HG02852 (cell line): ENCODE data around the gene ENTR1.

ENCODE experiments used
- ATAC-seq: cut with Tn5 transposase; IDR thresholded peaks from one replicate; pipeline ENCODE4 v1.9.1; 2021; ENCODE audit warnings: mild to moderate bottlenecking, moderate library complexity; ENCODE audit not compliant: unreplicated experiment

ENTR1 gene

DNA sequence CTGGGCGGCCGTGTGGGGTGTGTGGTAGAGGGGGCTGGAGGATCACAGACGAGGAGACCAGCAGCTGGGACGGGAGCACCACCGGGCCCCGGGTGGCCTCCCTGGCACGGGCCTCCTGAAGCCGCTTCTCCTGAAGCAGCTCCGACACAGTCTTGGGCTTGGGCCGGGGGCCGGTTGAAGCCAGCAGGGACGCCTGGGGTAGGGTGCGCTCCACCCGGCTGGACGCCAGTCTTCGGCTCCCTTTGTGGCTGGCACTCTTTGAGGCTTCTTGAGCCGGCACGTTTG, 31.5 kb downstream of the ENTR1 start:
- ATAC-seq, result no peak

DNA sequence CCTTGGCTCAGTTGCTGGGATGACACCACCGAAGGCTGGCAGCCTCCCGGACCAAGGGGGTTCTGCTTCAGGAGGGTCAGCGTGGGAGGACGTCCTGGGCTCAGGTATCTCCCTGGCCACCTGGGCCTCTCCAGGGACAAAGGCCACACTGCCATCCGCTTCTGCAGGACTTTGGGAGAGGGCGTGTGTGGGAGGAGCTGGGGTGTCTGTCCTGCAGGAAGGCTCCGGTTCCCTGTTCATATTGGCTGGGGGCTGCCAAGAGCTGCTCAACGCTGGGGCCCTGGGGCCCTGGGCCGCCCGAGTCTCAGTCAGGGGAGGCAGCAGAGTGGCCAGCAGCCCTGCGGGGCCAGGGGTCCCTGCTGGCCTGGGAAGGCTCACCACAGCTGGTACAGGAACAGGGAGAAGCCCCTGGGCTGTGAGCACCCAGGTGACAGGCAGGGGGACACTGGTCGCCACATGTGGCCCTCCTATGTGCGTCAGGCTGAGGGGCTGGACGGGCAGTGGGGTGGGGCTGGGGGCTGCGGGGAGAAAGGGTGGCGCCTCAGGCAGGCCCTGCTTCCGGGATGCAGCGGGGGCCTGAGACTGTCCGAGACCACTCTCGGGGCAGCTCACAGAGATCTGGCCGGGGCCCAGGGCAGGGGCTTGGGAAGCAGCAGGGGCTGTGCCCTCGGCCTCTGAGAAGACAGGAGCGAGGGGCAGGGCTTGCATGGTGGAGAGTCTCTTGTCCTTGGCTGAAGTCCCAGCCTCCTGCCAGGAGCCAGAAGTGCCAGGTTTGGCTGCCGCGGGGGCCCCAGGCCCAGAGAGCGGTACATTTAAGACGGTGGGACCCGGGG, 32.0 kb downstream of the ENTR1 start:
- no peak for ATAC-seq

DNA sequence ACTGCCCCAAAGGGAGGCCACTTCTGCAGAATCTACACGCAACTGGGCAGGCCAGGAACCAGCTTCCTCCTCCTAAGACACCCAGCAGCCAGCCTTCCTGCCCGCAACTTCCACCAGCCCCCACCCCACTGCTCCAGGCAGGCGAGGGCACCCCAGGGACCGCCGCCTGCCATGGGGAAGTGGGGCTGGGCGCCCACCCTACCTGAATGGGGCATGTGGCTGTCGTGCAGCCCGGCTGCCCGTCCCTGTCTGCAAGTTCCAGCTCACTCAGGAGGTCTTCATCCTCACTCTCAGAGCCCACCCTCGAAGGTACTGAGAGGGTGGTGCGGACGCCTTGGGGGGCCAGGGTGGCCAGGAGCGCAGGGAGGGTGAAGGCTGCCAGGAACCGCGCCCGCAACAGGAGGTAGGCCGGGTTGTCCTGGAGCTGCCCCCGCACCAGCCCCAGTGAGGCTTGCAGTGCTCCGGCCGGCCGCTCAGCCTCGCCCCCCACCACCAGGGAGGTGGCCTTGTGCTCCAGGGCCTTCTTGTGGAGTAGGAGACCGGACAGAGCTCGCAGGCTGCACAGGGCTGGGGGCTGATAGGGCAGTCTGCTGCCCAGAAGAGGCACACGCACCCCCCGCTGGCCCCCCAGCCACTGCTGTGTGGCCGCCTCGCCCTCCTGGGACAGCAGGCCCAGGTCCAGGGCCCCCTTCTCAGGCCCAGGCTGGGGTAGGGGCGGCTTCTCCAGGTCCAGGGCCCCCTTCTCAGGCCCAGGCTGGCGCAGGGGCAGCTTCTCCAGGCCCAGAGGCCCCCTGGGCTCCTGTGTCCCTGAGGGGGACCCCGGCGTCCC, 32.9 kb downstream of the ENTR1 start:
- ATAC-seq, result no peak

DNA sequence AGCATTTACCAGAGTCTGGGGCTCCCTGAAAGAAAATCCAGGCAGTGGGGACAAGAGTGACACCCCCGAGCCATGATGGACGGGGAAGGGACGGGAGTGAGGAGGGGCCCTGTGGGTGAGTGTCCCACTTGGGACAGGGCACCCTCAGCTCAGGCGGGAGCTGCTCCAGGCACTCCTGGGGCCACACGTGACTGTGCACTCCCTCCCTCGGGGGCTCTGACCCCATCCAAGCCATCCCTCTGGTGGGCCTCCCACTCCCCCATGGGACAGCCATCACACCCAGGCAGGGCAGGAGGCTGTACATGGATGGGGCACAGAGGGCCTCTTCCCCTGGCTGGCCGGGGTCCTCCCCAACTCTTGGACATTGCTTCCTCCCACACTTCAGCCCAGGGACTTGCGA, 34.0 kb downstream of the ENTR1 start:
- ATAC-seq, result no peak

DNA sequence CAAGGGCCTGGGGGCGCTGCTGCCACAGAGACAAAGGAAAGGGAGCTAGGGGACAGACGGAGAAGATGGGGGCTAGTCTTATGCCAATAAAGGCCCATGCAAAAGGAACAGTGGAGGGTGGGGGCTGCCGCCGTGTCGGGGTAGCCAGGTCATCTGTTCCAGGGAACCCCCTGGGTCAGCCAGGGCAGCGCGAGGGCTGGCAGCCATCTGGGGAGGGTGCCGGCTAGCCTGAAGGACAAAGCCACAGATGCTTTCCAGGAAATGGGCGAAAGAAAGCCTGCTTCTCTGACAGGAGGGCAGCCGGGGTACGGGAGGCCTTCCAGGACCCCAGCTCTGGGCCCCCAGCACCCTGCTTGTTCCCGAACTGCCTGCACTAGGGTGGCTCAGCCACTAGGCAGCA, 35.3 kb downstream of the ENTR1 start:
- ATAC-seq, result no peak

DNA sequence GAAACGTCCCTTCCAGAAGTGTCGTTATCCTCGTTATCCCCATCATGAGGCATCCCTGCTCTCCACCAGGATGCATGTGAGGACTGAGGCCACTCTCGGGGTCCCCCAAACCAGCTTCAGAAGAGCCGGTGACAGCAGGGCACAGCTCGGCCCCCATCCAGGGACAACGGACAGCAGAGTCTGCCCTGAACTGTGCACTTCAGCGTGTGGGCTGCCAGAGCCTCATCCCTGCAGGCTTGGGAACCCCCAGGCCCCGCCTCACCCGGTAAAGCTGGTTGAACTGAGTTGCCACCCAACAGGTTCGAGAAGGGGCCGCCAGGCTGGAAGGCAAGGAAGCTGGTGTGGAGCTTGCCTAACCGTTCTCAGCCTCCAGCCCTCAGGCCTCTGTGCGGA, 36.2 kb downstream of the ENTR1 start:
- no peak for ATAC-seq

DNA sequence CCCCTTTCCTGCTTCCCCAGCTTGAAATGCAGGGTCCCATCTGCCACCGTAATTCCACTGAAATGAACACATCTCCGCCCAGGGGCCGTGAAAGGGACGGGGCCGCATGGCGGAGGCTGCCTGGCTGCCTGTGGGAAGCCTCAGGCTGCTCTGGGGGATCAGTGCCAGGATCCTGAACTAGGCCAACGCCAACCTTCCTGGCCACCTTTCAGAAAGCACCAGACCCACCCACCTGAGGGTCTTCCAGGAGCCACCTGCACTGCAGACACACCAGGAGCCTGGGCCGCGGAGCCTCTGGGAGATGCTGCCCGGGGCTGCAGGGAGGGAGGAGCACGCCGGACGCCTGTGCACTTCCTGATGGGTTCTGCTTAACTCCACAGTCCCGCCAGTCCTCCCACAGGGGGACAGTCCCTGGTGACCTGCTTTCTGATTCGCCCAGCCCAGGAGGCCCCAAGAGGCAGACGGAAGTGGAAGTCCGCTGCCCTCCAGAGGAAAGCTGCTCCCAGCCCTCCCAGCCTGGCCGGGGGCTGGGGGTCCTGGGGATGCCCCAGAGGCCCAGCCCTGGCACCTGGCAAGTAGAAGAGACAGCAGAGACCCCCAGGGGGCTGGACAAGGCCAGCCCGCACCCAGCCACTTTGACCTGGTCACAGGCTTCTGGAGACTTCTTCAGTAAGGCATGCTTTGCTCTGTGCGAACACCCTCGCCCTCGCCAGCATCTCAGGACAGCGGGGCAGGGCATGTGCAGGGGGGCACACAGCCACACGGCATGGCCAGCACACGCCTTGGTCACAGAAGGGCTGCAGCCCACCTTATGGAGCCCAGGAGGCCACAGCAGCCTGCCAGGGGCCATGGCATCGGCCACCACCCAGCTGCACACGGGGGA, 36.9 kb downstream of the ENTR1 start, which contains the start of gene CARD9:
Gene CARD9 (minus strand): TSS at position 370 of the 883 bp plus-strand sequence. CDS start 1,591 bp downstream, outside the sequence.
- ATAC-seq, result no peak

DNA sequence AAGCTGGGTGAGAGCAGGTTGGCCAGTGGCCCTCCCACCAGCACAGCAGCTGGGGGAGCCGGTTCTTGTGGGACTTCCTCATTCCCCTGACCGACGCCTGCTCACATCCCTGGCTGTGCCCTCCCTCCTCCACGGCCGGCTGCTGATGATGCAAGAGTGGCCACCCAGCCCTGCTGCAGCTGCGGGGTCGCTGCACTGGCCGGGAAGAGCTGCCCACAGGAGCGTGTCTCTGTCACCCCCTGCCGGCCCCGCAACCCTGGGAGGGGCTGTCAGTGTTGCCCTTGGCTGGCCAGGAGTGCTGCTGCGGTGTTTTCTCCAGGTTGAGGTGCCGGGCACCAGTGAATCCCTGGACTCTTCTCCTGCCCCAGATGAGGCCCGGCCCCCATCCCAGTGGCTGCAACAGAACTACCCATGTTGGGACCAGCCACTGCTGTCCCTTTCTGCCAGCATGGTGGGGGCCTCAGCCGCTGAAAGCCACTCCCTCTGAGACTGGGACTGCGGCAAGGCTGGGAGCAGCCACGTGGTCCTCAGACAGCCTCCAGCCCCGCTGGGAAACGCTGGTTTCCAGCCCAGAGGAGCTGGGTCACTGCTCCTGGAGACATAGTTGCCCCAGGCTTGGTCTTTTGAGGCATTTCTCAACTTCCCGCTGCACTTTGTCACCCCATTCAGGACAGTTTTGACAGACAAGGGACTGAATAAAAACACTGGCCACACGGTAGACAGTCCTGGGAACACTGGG, 37.7 kb downstream of the ENTR1 start:
- no peak for ATAC-seq

DNA sequence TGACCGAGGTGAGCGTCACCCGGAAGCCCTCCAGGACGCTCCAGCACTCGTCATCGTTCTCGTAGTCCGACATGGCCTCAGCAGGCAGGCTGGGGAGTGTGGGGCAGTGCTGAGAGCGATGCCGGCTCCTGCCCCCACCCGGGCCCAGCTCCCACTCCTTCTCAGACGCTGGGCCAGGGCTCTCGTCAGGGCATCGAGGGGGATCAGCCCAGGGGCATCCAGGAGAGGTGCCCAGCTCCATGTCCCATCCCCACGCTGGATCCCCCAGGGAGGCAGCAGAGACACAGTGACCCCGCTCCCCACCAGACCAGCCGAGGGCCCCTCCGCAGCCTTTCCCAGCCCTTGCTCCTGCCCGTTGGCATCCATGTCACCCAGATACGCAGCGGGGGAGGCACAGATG, 38.4 kb downstream of the ENTR1 start:
- no peak for ATAC-seq

DNA sequence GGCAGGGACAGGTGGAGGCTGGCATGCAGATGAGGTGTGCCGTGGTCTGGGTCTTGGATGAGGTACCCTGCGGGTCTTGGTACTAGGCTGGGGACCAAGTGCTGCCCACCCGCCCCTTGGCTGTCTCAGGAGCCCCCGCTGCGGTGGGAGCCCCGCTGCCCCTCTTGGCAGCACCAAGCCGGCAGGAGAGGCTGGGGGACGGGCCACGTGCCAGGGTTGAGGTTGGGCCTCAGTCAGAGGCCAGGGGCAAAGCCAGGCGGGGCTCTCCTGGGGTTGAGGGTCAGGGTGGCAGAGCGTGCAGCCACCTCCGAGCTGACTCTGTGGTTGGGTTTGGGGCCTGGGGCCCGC, 38.9 kb downstream of the ENTR1 start:
- ATAC-seq, result no peak

DNA sequence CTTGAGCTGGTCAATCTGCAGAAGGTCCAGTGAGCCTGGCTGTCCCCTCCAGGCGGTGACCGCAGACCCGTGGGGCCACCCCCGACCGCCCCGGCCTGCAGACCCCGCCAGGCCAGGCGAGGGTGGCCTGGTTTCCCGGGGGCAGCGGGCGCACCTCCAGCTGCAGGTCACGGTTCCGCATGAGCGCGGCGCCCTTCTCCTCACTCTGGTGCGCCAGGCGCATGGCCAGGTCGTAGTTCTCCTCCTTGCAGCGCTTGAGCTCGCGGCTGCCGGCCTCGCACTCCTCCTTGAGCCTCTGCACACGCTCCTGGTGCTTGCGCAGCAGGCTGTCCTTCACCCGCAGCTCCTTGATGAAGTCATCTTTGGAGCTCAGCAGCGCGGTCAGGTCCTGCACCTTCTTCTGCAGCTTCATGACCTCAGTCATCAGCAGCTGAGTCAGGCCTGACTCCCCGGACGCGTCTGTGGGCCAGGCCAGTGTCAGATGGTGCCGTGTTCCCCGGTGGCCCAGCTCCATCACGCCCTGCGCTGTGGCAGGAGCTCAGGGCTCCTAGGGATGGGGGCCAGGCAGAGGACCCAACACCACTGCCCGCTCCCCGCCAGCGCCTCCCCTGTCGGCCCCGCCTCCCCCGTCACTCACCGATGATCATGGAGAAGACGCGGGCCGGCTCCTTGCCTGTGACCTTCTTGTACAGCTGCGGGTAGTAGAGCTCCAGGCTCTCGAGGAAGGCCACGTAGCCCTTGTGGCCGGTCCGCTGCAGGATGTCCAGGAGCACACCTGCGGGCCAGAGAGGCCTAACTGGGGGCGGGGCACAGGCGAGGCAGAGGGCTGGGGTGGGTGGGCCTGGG, 39.5 kb downstream of the ENTR1 start:
- no peak for ATAC-seq

DNA sequence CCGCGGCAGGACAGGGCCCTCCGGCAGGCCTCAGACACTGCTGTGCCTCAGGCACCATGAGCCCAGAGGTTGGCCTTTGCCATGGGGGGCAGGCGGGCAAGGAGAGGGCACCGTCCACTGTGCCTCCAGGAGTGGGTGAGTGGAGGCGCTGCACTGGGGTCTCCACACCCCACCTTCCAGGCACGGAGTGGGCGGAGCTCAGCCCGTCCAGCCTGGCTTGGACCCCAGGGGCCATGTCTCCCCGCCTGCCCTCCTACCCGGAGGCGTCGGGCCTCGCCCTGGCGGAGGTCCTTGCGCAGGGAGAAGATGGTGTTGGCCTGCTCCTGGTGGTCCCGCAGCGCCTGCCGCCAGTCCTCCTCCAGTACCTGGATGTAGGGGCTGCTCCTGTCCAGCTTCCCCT, 40.4 kb downstream of the ENTR1 start:
- no peak for ATAC-seq

DNA sequence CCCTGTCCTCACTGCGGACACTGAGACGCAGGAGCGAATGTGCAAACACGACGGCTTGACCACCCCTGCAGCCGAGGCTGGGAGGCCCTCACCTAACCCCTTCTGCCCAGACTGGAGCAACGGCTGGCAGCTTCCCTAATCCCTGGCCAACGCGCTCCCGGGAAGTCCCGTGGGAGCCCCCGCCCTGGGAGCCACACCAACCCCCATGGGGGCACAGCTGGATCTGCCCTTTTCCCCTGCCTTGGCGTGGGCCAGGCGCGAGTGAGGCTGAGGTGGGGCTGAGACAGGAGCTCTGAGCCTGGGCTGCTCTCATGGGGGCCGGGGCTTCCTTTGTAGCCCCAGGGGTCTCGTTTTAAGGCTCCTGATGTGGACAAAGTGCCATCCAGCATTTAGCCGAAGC, 42.2 kb downstream of the ENTR1 start:
- ATAC-seq, result no peak

DNA sequence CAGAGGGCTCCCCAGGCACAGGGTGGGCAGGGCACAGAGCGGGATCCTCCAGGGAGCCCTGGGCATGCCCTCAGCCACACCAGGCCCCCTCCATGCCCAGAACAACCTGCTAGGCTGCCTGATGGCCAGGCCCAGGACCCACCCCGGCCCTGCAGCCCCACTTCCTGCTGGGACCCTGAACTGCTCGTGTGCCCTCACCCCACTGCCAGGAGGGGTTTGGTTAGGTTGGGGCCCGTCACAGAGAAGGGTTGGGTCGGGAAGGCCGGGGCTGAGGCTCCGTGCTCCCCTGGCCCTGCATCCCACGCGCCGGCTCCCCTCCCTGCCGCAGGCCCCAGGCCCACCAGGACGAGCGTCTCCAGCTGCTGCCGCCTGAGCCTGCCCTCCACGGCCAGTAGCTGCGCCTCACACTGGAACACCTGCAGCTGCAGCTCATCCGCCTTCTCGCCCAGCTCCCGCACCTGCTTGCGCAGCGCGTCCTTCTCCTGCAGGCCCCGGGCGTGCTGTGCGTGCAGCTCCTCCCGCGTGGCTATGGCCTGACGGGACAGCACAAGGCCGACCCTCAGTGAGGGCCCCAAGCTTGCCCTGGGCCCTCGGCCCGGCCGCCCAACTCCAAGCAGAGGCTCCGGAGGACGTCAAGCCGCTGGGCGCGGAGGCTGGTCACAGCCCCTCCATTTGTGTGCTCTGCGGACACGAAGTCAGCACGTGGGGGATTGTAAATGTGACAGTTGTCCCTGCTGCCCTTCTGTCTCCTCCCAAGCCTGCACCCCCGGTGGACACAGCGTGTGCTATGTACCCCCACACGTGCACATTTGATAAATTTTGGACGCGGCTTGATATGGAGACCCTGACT, 42.9 kb downstream of the ENTR1 start:
- ATAC-seq, result no peak

DNA sequence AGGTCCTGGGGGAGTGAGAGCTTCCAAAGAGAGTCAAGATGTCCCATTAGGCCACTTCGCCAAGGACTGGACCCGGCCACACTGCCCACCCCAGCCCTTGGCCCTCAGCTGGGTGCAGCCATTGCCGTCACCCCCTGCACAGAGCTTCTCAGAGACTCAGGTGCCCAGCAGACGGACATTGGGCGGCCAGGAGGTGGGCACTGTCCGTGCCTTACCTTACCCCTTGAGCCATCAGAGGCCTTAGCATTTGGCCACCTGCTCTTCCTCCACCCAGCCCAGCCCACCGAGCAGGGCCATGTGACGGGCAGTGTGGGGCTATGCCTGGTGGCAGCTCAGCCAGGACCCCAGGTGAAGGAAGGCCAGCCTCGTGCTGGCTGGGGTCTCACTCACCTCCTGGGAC, 43.6 kb downstream of the ENTR1 start:
- no peak for ATAC-seq

DNA sequence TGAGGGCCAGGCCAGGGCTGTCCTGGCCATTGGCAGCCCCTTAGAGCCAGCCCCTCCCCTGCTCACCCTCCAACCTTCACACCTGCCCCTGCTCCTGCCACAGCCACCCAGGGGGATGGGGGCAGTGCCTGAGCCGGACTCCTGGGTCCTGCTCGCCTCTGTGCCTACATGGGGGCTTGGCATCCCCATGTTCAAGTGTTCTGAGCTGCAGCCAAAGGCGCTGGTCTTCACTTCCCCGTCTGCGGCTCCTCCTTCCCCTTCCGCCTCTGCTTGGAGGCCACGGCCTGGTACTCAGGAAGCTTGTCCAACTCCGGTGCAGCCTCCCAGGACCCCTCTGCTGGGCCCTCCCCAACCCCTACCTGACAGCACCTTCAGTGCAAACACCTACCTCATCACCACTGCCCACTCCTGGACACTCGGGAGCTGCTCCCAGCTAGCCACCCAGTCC, 44.6 kb downstream of the ENTR1 start:
- no peak for ATAC-seq

DNA sequence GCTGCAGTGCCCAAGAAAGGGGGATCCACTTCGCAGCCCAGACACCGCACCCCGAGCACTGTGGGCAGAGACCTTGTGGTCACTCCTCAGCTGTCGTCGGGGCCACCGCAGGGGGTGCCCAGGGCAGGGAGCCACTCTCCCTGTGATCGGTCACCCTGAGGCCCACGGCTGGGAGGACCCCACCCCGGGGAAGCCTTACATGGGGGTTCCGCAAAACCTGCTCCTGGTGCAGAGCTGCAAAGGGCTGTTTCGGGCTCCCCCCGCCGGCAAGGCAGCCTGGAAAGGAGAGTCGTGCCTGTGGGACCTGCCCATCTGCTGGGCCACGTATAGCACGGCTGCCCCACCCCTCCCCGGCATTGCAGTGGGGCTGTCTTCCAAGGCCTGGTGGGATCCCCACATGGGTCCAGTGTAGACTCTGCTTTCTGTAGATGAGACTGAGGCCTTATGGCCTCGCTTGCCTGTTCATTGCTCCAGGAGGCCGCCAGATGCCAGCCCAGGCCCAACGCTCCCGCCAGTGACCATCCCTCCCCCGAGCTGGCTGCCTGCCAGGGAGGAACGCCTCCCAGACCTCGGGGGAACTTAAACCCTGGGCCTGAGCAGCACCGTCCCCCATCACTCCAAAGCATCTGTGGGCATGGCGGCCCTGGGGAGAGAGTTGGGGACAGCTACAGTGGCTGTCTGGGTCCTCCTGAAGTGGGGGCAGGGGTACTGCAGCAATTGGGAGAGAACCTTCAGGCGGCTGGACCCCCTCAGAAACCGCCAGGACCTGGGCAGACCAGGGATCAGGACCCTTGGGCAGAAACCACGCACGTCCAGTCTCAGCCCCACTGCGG, 45.3 kb downstream of the ENTR1 start:
- no peak for ATAC-seq
